ENCODE measurements around the gene ADGRV1. TPM values are rescaled to one million over a fixed set of nuclear protein-coding genes. Genes with fewer than 3 reads are reported as not detected.
"Not testable (repeated sequence)": the region's sequence is repeated elsewhere in the genome, so short reads cannot be mapped to it uniquely, and the experiment has no call there.

The ADGRV1 gene
- total RNA-seq, 1 donor from 2014 or later, result 7.1 TPM

- no peak for DNase-seq
Measured at GRCh38 chr5:91006713-91007112, 448.1 kb downstream of the ADGRV1 start.

DNA sequence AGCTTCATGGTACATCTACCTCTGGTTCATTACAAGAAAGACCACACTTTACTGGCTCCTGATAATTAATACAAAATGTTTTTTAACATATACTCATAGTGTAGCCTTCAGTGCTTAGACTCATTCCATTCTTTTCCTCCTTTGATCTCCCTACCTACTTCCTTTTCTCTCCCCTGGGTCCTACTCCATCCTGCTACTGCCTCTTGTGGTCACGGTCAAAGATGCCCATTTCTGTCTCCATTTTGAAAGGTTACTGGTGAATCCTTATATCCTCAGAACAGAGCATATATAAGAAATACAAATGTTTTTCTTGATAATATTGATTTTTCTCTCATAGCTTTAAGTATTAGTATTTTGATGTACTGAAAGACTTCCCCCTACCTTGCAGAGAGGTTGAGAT, 448.7 kb downstream of the ADGRV1 start:
- no peak for DNase-seq

DNA sequence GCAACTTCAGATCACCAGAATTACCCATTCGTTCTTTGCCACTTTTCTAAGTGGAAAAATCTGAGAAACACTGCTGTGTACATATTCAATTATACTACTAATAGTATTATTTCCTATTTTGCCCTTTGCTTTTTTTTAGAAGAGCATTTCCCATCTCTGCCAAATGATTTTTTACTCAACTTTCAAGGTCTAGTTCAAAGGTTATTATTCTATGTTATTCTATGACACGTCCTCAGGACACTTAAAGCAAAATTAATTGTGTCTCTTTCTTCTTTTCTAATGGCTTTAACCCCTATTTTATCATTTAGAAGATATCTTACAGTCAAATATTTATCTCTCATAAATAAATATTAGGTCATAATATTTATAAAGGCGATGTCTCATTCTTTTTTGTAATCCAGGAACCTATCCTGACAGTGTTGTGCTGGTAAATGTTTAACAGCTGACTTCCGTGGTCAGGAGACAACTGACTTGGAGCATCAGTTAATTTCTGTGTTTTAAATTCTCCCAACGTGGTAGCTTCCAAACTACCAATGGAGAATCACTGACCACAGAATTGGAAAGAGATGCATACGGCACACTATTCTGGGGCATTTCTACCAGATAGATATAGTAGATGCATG, 449.3 kb downstream of the ADGRV1 start:
- DNase-seq, result no peak

- DNase-seq, result no peak
Measured at GRCh38 chr5:91010090-91010489, 451.5 kb downstream of the ADGRV1 start.

GRCh38 chr5:91011029-91011428, 452.4 kb downstream of the ADGRV1 start:
- no peak for DNase-seq

DNA sequence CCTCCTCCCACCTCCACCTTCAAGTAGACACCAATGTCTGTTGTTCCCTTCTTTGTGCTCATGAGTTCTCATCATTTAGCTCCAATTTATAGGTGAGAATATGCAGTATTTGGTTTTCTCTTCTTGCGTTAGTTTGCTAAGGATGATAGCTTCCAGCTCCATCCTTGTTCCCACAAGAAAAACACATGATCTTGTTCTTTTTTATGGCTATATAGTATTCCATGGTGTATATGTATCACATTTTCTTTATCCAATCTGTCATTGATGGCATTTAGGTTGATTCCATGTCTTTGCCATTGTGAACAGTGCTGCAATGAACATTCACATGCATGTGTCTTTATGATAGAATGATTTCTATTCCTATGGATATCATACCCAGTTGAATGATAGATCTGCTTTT, 454.3 kb downstream of the ADGRV1 start:
- not testable (repeated sequence) for DNase-seq

GRCh38 chr5:91016322-91016721, 457.7 kb downstream of the ADGRV1 start:
- no peak for DNase-seq

DNA sequence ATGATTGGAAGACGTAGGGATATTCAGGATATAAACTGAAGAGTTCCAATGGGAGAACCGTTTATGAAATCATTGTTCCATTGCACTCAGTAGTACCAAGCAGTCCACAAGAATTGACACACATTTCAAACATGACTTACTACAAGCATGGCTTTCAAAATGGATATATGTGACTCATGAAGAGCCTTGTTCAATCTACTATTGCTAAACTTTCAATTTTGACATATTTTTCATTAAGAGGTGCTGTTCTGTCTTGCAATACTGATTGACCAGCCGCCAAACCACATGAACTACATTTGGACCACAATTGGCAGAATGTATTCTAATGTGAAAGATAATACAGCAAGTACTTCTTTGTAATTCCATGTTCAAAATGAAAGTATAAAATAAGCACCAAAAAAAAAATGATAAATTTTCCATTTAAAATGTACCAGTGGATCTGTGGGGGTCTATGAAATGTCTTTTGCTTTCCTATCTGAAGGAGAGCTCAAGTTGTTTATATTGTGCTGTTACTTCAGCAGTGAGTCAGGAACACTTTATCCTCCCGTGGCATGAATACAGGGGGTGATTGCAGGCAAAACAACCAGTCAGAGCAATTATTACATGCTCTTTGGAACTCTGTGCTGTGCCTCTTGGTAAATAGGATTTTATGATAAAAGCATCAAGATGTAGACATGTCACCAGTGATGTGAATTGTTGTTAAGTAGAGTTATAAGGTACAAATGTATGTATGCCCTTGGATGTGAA, 458.5 kb downstream of the ADGRV1 start:
- DNase-seq, result no peak

DNA sequence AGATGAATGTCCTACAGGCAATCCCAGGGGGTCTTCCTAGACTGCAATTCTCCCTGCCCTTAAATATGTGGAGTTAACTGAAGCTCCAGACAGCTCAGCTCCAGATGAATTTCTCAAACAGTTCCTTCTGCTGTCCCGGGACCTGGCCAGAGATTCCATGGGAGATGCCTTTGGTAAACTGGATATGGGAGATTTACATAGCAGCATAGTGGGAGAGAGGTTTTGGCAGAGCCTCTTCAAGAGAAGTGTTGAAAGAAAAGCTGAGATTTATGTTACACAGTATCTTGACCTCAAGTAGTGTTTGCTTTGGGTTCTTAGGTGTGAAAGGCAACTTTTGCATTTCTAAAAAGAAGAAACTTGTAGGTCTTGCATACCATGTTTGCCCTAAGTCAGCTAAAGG, 459.6 kb downstream of the ADGRV1 start:
- no peak for DNase-seq

DNA sequence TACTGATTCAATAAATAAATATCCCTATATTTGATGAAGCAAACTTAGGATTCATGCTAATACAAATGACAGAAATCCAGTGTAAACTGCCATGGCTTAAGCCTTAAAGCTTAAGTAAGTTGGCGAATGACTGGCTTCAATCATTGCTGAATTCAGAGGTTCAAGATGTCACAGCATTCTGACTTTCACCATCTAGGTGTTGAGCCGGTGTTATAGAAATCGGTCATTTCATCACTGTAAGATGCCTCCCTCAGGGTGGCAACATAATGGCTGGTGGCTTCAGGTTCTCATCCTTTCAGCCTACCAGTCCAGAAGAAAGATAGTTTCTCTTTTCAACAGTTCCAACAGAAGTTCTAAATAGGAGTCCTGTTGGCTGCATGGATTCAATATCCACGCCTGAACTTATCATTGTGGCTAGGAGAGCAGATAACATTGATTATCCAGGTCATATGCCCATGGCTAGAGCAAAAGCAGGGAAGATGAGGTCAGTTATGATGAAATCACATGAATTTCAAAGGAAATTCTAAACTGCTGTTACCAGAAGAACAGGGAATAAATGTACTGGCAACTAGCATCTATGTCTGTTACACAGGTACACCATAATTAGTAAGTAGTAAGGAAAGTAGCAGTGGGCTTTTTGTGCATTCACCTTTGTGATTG, 460.2 kb downstream of the ADGRV1 start:
- no peak for DNase-seq

DNA sequence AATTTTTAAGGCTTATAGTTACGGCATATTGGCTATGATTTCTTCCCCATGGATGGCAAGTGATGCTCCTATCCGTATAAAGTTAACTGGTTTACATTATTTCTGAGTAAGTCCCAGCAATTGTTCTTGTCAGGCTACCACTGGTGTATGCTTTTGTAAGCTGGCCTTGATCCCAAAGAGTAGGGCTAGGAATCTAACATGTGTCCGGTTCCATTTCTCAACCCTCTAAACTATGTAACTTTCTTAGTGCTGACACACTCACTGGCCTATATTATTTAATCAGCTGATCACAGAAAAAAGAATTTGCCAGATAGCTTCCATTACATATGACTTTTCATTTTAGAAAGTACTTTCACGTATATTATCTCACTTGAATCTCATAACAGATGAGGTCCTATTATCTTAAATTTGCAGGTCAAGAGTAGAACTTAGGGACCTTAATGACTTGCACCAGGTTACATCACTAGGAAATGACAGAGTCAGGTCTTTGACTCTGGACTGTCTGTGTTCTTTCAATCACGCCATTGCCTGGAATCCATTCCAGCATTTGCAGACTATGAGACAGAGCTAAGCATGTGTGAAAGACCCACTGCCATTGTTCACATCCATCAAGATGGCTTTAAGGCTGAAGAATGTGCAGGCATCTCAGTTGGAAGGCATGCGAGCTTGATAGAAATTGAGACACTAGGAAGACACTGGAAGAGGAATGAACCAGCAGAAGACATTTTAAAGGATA, 461.6 kb downstream of the ADGRV1 start:
- no peak for DNase-seq

GRCh38 chr5:91022518-91022917, 463.9 kb downstream of the ADGRV1 start:
- no peak for DNase-seq

- no peak for DNase-seq
Measured at GRCh38 chr5:91024206-91024605, 465.6 kb downstream of the ADGRV1 start.

- DNase-seq, result peak; percentile 82
Measured at GRCh38 chr5:91024727-91025126, 466.1 kb downstream of the ADGRV1 start.

- no peak for DNase-seq
Measured at GRCh38 chr5:91025449-91025848, 466.9 kb downstream of the ADGRV1 start.

GRCh38 chr5:91025956-91026355, 467.4 kb downstream of the ADGRV1 start:
- DNase-seq, result no peak

DNA sequence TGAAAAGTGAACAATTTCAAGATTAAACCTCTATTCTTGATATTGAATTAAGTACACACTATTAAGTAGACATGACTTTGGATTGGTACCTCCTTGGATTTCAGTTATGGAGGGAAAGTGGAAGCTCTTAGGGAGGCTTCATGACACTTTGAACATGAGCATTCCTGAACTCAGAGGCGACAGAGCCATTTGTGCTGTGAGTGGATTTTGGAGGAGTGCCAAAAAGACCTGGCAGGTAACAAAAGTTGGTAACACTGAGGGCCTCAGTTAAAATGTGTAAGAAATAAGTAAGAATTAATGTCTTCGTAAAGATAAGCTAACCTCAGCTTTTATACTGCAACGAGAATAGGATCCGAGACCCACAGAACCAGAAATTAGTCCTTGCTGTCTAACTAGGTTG, 467.9 kb downstream of the ADGRV1 start:
- no peak for DNase-seq

- DNase-seq, result no peak
Measured at GRCh38 chr5:91027405-91028139, 469.0 kb downstream of the ADGRV1 start.

GRCh38 chr5:91028499-91028956, 469.9 kb downstream of the ADGRV1 start:
- DNase-seq, result no peak

- no peak for DNase-seq
Measured at GRCh38 chr5:91030521-91031401, 472.2 kb downstream of the ADGRV1 start.

DNA sequence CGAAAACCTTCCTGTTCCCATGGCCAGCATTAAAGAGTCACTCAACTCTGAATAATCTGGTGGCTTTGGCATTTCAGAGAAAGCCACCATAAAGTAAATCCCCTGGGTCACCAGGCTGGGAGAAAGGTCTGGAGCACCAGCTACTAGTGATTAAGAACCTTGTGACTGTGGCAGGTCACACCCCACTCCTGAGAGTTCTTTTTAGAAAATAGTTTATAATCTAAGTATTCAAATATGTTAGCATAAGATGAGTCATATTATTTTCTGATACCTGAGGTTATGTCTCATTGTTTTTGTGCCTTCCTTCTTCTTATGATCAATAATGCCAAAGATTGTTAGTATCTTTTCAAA, 472.8 kb downstream of the ADGRV1 start:
- no peak for DNase-seq

All from tongue (tissue), 2 donors.